ES-I3 (cell line): ENCODE data around the gene RTN4R.
A peak's percentile ranks its signal among the peaks of the same experiment; 100 is the strongest.
"Not testable (repeated sequence)": the region's sequence is repeated elsewhere in the genome, so short reads cannot be mapped to it uniquely, and the experiment has no call there.

Experiments
- H3K36me3 ChIP-seq: 2 replicates; pipeline ENCODE4 v1.6.1; 2013; ENCODE audit warnings: mild to moderate bottlenecking, low read length, control low read depth, moderate library complexity; ENCODE audit not compliant: insufficient read depth
- H3K4me1 ChIP-seq: 2 replicates; pipeline ENCODE4 v1.6.1; 2013; ENCODE audit warnings: mild to moderate bottlenecking, control low read depth, low read length; ENCODE audit not compliant: insufficient read depth
- H3K9ac ChIP-seq: 2 replicates; pipeline ENCODE4 v1.6.1; 2013; ENCODE audit warnings: low read depth, mild to moderate bottlenecking, low read length, moderate library complexity
- H3K9me3 ChIP-seq: 2 replicates; pipeline ENCODE4 v1.6.1; 2013; ENCODE audit warnings: mild to moderate bottlenecking, low read length, moderate library complexity; ENCODE audit not compliant: control insufficient read depth, insufficient read depth

RTN4R gene

GRCh38 chr22:20308806-20309650 lies 40.9 kb upstream of the RTN4R start:
- H3K4me1 ChIP-seq, H3K9ac ChIP-seq, H3K9me3 ChIP-seq, H3K36me3 ChIP-seq: not testable (repeated sequence)

GRCh38 chr22:20307448-20308447 lies 39.6 kb upstream of the RTN4R start:
- H3K9me3 ChIP-seq, H3K9ac ChIP-seq, H3K36me3 ChIP-seq, H3K4me1 ChIP-seq: not testable (repeated sequence)

DNA sequence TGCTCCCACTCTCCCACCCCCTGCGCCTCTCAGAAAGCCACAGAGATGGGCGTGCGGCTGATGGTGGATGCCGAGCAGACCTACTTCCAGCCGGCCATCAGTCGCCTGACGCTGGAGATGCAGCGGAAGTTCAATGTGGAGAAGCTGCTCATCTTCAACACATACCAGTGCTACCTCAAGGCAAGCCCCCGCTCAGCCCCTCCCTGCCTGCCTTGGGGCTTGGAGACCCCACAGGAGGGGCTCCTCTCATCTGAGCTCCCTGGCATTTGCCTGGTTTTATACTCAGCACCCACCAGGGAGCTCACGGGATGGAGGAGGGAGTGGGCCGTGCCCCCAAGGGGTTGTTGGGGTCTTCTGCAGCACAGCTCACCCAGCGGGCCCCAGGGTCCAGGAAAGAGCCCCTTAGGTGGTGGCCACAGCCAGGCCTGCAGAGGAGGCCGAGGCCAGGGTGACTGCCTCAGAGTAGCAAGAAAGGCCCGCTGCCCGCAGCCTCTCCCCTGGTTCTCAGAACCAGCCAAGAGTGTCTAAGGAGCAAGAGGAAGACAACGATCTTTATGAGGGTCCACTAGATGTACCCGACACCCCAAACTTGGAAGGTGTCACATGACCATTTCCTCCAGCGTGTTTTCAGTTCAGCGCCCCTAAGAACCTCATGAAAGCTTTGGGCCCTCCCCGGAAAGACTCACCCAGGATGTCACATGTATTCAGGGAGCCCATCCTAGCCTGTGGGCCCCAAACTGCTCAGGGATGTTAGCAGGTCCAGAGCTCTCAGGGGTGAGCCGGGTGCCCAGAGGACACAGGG lies 38.7 kb upstream of the RTN4R start:
- H3K9me3 ChIP-seq, H3K9ac ChIP-seq, H3K36me3 ChIP-seq, H3K4me1 ChIP-seq: not testable (repeated sequence)

- Histone ChIP-seq H3K9ac (no peak overlapping the region), H3K36me3 (no peaks in the 10 kb centered on the region), H3K4me1 (no peaks in the 10 kb centered on the region), H3K9me3 (no peaks in the 10 kb centered on the region)
Measured at GRCh38 chr22:20305894-20306645, 38.0 kb upstream of the RTN4R start.

- not testable (repeated sequence) for H3K9me3 ChIP-seq, H3K9ac ChIP-seq, H3K4me1 ChIP-seq, H3K36me3 ChIP-seq
Measured at GRCh38 chr22:20305230-20305893, 37.2 kb upstream of the RTN4R start.

GRCh38 chr22:20304646-20305045 lies 36.5 kb upstream of the RTN4R start:
- H3K9ac ChIP-seq: no peak overlapping the region
- no peaks in the 10 kb centered on the region for H3K4me1 ChIP-seq
- no peaks in the 10 kb centered on the region for H3K36me3 ChIP-seq
- H3K9me3 ChIP-seq: no peaks in the 10 kb centered on the region

DNA sequence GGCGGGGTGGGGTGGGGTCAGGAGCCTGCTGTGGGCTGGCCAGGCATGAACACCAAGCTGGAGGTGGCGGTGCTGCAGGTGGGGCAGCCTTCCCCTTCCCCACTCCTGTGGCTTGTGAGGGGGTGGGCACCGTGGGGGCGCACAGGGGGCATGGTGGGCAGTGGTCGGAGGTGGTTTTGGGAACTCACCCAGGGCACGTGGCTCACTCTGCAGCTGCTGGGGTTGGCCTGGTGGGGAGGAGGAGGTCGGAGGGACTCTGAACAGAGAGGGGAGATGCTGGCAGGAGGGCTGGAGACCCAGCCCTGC lies 35.1 kb upstream of the RTN4R start:
- H3K9ac ChIP-seq, H3K36me3 ChIP-seq, H3K4me1 ChIP-seq, H3K9me3 ChIP-seq: not testable (repeated sequence)

GRCh38 chr22:20302438-20303228 lies 34.5 kb upstream of the RTN4R start:
- no peak overlapping the region for H3K9ac ChIP-seq
- H3K4me1 ChIP-seq: no peaks in the 10 kb centered on the region
- no peaks in the 10 kb centered on the region for H3K36me3 ChIP-seq
- H3K9me3 ChIP-seq: no peaks in the 10 kb centered on the region

GRCh38 chr22:20299746-20300136 lies 31.6 kb upstream of the RTN4R start:
- Histone ChIP-seq H3K36me3 (no peaks in the 10 kb centered on the region), H3K9me3 (no peaks in the 10 kb centered on the region), H3K4me1 (no peaks in the 10 kb centered on the region), H3K9ac (peak overlapping the region; percentile 48; the same call in 1 of the 2 replicates)

DNA sequence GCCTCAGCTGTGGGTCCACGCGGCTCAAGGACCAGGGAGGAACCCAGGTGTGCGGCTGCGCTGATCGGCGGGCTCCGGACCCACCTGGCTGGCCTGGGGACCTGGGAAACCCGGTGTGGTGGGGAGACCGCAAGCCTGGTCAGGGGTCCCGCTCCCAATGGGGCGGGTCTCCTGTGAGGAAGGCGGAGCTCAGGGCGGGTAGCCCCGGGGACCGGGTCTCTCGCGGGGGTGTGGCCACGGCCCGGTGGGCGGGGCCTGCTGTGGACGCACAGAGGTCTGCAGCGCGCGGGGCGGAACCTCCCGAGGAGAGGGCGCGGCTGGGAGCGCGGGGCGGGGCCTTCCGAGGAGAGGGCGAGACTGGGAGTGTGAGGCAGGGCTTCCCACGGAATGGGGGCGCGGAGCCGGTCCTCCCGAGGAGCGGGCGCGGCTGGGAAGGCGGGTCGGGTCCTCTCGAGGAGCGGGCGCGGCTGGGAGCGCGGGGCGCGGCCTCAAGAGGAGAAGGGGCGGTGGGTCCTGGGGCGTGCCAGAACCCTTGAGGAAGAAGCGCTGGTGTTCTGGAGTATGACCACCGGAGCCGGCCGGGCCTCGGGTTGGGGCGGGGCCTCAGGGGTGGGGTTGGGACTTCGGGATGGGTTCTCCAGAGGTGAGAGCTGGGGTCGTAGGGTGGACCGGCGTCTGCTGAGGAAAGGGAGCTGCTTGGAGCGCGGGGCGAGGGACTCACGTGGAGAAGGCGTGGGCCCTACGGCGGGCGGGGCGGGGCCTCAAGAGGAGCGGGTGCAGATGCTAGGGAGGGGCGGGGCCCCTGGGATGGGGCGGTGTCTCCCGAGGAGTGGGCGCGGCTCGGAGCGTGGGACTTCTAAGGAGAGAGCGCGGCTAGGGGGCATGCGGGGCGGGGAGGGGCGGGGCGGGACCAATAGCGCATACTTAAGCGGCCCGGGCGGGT lies 31.0 kb upstream of the RTN4R start:
- no peaks in the 10 kb centered on the region for H3K4me1 ChIP-seq
- no peaks in the 10 kb centered on the region for H3K9me3 ChIP-seq
- peak overlapping the region; percentile 68 for H3K9ac ChIP-seq
- no peaks in the 10 kb centered on the region for H3K36me3 ChIP-seq

- Histone ChIP-seq H3K9me3 (no peaks in the 10 kb centered on the region), H3K9ac (peak overlapping the region; percentile 68), H3K4me1 (no peaks in the 10 kb centered on the region), H3K36me3 (no peaks in the 10 kb centered on the region)
Measured at GRCh38 chr22:20298110-20298802, 30.1 kb upstream of the RTN4R start.
